ENCODE data around the gene UFD1. TPM values are rescaled to one million over a fixed set of nuclear protein-coding genes. Genes with fewer than 3 reads are reported as not detected.

The UFD1 gene, protein sequence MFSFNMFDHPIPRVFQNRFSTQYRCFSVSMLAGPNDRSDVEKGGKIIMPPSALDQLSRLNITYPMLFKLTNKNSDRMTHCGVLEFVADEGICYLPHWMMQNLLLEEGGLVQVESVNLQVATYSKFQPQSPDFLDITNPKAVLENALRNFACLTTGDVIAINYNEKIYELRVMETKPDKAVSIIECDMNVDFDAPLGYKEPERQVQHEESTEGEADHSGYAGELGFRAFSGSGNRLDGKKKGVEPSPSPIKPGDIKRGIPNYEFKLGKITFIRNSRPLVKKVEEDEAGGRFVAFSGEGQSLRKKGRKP
- total RNA-seq, result 10 to 100 TPM; 22.7 to 33.8 TPM

DNA sequence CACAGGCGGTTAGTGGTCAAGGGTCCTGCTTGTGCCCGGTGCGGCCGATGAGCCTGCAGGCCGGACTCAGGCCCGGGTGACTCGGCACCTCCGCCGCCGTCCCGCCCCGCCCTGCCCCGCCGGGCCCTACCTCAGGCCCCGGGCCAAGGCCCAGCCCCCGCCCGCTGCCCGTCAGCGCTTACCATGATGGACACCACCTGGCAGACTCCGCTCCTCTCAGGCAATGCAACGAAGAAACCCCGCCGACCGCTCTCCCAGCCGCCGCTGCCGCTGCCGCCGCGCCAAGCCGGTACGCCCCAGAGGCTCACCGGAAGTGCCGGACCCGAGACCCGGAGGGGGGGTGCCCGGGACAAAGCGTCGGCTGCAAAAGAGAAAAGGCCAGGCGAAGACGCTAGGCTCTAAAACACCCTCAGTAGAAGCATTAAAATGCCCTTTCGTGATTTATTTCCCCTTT, at the start of gene UFD1:
Gene UFD1, minus strand, starts transcription at position 293 of the 454 bp plus-strand sequence. Its CDS starts 108 bp downstream, at position 185.
- Histone ChIP-seq H3K4me3 (peak within 1 kb of the TSS; percentile 84 to 97), H3K9me3 (no peaks in the 10 kb centered on the region), H3K27ac (peak within 1 kb of the TSS; percentile 89 to 96), H3K36me3 (peaks cover 14% of the 10 kb centered on the region), H3K4me1 (peaks cover 0 to 22% of the 10 kb centered on the region in 2 donors), H3K27me3 (no peaks in the 10 kb centered on the region)
- peak; percentile 80 for DNase-seq (ENCODE audit: low spot score)
- TF ChIP-seq, protein P1, sequence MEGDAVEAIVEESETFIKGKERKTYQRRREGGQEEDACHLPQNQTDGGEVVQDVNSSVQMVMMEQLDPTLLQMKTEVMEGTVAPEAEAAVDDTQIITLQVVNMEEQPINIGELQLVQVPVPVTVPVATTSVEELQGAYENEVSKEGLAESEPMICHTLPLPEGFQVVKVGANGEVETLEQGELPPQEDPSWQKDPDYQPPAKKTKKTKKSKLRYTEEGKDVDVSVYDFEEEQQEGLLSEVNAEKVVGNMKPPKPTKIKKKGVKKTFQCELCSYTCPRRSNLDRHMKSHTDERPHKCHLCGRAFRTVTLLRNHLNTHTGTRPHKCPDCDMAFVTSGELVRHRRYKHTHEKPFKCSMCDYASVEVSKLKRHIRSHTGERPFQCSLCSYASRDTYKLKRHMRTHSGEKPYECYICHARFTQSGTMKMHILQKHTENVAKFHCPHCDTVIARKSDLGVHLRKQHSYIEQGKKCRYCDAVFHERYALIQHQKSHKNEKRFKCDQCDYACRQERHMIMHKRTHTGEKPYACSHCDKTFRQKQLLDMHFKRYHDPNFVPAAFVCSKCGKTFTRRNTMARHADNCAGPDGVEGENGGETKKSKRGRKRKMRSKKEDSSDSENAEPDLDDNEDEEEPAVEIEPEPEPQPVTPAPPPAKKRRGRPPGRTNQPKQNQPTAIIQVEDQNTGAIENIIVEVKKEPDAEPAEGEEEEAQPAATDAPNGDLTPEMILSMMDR (IDR thresholded peaks at IDR 0.05), result no peak

DNA sequence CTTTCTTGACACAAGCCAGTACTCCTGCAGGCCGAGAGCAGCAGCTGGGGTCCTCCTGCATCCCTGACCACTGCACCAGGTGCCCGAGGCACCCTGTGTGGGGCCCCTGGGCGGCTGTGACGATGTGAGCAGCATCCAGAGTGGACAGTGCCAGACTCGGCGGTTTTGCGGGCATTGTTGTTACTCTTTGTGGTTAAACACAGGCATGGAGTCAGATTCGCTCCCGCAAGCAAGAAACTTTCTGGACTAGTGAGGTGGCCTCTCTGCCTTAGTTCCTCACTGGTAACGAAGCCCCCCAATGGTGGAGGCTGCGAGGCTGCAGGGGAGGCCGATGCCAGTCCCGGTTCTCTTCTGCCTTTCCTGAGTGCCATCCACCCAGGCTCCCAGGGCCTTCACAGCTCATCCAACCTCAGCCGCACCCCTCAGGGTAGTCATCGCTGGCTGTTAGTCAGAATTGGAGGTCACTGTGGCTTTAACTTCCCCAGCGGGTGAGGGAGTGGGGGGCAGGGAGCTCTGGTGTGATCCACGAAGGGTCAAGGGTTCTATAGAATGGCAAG, 48.9 kb upstream of the UFD1 start:
- TF ChIP-seq, protein P1 (IDR thresholded peaks at IDR 0.05), result no peak
- no peaks in the 10 kb centered on the region for H3K9me3 ChIP-seq
- peaks cover 0 to 9% of the 10 kb centered on the region in 2 donors for H3K27me3 ChIP-seq
- H3K4me1 ChIP-seq, result peaks cover 0 to 29% of the 10 kb centered on the region in 2 donors
- H3K36me3 ChIP-seq, result no peaks in the 10 kb centered on the region
- no peak for DNase-seq (ENCODE audit: low spot score)
- H3K27ac ChIP-seq, result no peak overlapping the region
- H3K4me3 ChIP-seq, result no peak overlapping the region

DNA sequence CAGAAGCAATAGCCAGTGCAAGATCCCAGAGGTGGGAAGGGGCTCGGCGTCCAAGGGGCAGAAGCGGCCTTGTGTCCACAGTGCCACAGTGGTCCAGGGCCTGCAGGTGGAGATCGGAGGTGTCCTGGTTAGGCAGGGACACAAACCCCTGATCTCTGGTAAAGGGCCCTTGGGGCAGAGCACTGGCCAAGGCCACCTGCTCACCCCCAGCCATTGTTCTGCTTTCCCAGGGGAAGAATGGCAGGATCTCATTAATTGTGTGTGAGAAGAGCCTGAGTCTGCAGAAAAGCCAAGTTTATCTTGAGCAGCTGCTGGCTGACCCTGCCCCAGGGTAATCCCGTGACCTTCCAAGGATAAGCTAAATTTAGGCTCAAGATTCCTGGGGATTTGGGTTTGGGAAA, 48.3 kb upstream of the UFD1 start:
- no peaks in the 10 kb centered on the region for H3K9me3 ChIP-seq
- TF ChIP-seq, protein P1 (IDR thresholded peaks at IDR 0.05), result no peak
- peaks cover 0 to 31% of the 10 kb centered on the region in 2 donors for H3K4me1 ChIP-seq
- H3K27me3 ChIP-seq, result peaks cover 0 to 9% of the 10 kb centered on the region in 2 donors
- no peaks in the 10 kb centered on the region for H3K36me3 ChIP-seq
- DNase-seq (ENCODE audit: low spot score), result no peak
- H3K4me3 ChIP-seq, result no peak overlapping the region
- H3K27ac ChIP-seq, result no peak overlapping the region

DNA sequence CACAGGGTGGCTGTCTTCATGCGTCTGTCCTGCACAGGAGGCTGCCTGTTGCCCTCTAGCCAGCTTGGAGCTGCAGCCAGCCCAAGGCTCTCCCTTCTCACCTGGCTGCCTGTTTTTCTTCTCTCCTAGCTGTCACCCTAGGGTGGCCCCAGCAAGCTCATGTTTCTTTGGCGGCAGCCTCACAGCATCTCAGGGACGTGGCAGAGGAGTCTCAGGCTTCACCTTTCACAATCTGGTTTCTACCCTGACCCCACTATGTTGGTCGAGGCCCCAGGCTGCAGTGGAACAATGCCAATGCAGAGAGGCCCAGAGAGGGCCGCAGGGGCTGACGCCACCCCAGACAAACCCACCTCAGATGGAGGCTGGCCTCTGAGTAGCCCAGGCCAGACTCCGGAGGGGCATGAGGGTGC, 47.7 kb upstream of the UFD1 start:
- H3K4me3 ChIP-seq, result no peak overlapping the region
- no peak for DNase-seq (ENCODE audit: low spot score)
- no peaks in the 10 kb centered on the region for H3K9me3 ChIP-seq

DNA sequence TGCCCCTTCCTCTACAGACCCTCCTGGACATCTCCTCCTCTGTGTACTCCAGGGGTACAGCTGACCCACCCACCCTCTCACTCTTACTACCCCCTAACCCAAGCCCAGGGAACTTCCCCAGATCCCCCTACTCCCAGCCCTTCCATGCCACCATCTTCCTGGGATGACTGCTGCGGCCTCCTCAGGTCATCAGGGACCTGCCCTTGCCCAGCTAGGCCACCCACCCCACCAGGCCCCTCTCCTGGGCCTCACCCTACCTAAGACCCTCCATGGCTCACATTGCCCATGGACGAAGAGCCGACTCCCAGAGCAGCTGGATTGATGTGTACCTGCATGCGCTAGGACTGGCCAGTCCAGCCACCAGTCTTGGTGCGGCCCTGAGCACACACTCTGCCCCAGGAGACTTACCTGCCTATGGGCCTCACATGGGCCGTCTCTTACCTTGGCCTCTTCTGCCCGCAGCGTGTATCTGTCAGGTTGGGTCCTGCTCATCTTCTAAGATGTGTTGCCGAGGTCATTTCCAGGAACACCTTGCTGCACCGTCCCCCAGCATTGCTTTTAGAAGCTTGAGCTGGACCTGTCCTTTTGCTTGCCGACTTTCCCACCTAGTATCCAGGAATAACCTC, 47.2 kb upstream of the UFD1 start:
- Histone ChIP-seq H3K4me3 (no peak overlapping the region), H3K4me1 (peaks cover 0 to 34% of the 10 kb centered on the region in 2 donors), H3K36me3 (no peaks in the 10 kb centered on the region), H3K27me3 (peaks cover 0 to 9% of the 10 kb centered on the region in 2 donors), H3K9me3 (no peaks in the 10 kb centered on the region), H3K27ac (peak overlapping the region; percentile 76 to 78)
- no peak for DNase-seq (ENCODE audit: low spot score)
- TF ChIP-seq, protein P1 (IDR thresholded peaks at IDR 0.05), result no peak

More for the DNA sequence above, 47.7 kb upstream of the UFD1 start:
- TF ChIP-seq, protein P1 (IDR thresholded peaks at IDR 0.05), result no peak
- H3K36me3 ChIP-seq, result no peaks in the 10 kb centered on the region
- H3K4me1 ChIP-seq, result peaks cover 0 to 34% of the 10 kb centered on the region in 2 donors
- peaks cover 0 to 9% of the 10 kb centered on the region in 2 donors for H3K27me3 ChIP-seq
- no peak overlapping the region for H3K27ac ChIP-seq

Data from right atrium auricular region (tissue), 2 donors.